ENCODE measurements around the gene ATXN7.

Gene ATXN7

DNA sequence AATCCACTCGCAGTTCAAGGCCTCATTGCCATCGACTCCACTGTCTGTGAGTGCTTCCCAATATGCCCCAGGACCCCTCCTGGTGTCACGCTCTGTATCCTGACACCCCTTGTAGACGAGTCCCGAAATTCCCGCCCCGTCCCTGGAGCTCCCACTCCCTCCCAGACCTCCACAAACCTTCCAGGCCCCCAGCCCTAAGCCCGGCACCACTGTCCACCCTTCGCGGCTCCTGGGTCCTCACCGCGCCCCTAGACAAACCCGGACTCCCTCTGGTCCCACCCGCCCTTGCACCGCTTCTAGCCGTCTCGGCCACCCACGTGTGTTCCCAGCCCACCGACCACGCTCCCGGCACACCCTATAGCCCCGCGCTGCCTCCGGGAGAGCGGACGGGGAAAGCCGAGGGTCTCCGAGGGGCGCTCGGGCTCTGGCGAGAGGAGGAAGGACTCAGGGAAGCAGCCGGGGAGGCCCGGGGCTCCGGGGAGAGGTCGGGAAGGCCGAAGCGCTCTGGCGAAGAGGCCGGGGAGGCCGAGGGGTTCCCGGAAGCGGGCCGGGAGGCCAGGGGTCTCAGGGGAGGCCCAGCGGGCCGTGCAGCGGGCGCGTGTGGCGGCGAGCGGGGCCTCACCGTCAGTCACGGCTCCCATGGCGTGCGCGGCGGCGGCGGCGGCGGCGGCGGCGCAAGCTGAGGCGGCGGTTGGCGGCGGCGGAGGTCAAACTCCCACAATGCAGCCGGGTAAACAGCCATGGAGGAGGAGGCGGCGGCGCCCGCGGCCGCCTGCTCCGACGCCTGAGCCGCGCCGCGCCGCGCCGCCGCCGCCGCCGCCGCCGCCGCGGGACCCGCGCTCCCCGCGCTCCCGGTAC, at the start of gene ATXN7, which contains the start of gene THOC7:
ATXN7 (plus strand) TSS at position 718 of the 858 bp plus-strand sequence. CDS start 48,732 bp downstream, outside the sequence.
THOC7 (minus strand) TSS at position 656 of the 858 bp plus-strand sequence; CDS start at position 641, 15 bp downstream.
- DNase-seq (ENCODE audit: low read depth): peak; percentile 35

DNA sequence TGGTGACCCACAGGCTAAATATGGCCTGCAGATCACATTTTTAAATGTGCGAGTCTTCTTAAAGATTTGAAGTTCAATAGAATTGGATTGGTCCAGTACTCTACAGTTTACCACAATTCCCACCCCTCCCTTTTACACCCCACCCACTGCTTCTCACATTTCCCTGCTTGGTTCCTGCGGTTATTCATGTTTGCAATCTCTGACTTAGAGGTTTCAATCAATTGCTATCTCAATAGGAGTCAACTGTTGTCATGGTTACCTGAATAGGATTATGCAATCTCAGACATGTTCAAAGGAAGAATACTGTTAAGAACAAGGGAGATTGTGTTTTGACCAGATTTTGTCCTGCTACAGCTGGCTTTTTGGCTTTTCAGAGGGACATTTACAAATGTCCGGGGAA, 49.4 kb upstream of the ATXN7 start:
- peak; percentile 80 for DNase-seq (ENCODE audit: low read depth)

DNA sequence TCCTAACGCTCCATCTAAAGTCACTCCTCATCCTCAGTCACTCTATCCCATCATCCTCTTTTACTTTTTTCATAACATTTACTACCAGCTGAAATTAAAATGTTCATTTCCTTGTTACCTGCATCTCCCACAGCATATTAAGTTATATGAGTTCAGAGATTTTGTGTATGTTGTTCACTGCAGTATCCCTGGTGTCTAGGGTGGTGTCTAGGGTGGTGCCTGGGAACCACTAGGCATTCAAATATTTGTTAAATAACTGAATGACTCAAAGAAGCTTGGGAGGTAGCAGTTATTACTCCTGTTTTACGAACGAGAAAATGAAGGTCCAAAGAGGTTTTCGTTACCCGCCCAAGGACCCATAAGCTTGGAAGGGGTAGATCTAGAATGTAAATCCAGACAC, 46.4 kb upstream of the ATXN7 start:
- DNase-seq (ENCODE audit: low read depth): no peak

- peak; percentile 51 for DNase-seq (ENCODE audit: low read depth)
Measured at GRCh38 chr3:63818282-63819150, 45.2 kb upstream of the ATXN7 start.

- no peak for DNase-seq (ENCODE audit: low read depth)
Measured at GRCh38 chr3:63819151-63819398, 44.6 kb upstream of the ATXN7 start, which contains the start of gene C3orf49. Gene C3orf49 (plus strand): TSS chr3:63819299. CDS start chr3:63819472, 173 bp downstream.

DNA sequence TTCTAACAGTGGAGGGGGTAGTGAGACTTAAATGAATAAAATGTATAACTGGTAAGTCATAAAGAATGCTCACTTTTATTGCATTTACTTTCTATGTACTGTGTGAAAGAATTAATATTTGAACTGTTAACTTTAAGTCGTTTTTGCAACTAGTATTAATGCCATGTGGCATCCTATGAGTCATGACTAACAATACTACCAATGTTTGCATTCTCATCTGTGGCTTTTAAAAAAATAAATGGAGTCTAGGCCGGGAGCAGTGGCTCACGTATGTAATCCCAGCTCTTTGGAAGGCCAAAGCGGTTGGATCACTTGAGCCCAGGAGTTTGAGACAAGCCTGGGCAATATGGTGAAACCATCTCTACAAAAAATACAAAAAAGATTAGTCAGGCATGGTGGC, 39.4 kb upstream of the ATXN7 start:
- peak; percentile 53 for DNase-seq (ENCODE audit: low read depth)

- DNase-seq (ENCODE audit: low read depth): no peak
Measured at GRCh38 chr3:63830526-63830925, 33.1 kb upstream of the ATXN7 start.

DNA sequence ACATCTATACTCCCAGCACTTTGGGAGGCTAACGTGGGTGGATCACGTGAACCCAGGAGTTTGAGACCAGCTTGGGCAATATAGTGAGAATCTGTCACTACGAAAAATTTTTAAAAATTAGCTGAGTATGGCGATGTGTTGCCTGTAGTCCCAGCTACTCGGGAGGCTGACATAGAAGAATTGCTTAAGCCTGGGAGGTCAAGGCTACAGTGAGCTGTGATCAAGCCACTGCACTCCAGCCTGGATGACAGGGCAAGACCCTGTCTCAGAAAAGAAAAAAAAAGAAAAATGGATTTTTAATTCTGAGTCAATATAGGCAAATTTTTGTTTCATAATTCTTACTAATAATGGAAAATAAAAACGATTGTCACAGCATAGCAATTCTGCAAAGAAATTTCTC, 31.3 kb upstream of the ATXN7 start:
- DNase-seq (ENCODE audit: low read depth): no peak

GRCh38 chr3:63841704-63842103, 22.0 kb upstream of the ATXN7 start:
- DNase-seq (ENCODE audit: low read depth): no peak

DNA sequence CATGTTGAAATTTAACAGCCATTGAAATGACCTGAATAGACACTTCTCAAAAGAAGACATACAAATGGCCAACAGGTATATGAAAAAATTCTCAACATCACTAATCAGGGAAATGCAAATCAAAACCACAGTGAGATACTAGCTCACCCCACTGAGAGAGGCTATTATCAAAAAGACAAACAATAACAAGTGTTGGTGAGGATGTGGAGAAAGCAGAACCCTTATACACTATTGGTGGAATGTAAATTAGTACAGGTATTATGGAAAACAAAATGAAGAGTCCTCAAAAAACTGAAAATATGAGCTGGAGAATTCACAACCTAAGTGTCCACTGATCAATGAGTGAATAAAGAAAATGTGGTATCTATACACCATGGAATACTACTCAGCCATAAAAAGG, 21.5 kb upstream of the ATXN7 start:
- DNase-seq (ENCODE audit: low read depth): no peak

GRCh38 chr3:63845215-63845614, 18.5 kb upstream of the ATXN7 start:
- DNase-seq (ENCODE audit: low read depth): no peak

DNA sequence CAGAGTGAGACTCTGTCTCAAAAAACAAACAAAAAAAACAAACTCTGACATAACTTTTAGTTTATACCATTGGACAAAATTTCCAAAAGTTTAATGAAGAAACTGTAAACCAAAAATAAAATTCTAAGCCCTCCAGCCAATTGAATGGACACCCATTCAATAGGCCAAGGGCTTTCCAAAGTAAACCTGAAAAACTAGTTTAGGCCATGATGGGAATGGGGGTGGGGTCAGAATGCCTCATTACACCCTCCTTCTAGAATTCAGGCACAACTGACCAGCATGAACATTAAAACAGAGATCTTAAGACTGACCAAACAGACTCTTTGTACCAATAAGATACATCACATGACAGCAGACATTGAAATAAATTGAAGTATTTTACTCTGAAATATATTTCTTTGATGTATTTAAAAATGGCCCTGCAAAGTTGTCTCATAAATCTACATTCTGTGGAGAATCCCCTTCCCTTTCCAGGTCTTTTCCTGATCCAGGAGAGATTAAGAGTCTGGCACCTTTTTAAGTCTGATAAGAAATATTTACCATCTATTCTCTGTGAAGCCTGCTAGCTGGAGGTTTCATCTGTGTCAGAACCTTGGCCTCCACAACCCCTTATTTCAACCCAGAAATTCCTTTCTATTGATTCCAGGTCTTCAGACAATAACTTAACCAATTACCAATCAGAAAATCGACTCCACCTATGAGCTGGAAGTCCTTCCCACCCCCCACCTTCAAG, 15.8 kb upstream of the ATXN7 start:
- no peak for DNase-seq (ENCODE audit: low read depth)

DNA sequence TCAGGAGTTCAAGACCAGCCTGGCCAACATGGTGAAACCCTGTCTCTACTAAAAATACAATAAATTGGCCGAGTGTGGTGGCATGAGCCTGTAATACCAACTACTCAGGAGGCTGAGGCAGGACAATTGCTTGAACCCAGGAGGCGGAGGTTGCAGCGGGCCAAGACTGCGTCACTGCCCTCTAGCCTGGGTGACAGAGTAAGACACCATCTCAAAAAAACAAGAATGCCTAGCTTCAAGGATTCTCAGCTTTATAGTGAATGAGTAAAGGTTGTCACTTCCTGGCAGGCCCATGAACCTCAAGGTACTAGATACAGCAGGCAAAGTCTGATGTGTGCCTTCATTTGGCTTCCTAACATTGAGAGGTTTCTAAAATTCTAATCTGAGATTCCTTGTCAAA, 14.5 kb upstream of the ATXN7 start:
- no peak for DNase-seq (ENCODE audit: low read depth)

- no peak for DNase-seq (ENCODE audit: low read depth)
Measured at GRCh38 chr3:63851287-63851686, 12.4 kb upstream of the ATXN7 start.

DNA sequence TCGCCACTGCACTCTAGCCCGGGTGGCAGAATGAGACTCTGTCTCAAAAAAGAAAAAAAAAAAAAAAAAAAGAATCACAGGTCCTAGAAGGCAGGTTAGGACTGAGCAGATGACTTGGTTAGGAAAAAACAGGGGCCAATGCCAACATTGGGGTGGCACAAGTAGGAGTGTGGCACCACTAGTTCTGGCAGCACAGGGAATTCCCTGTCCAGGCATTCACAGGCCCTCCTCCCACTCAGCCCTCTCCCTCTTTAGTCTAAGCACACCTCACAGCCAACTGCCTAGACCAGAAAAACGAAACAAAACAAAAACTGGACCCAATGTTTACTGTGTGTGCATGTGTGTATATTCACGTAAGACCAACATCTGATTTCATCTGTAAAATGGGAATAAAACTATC, 10.6 kb upstream of the ATXN7 start:
- no peak for DNase-seq (ENCODE audit: low read depth)

GRCh38 chr3:63855333-63855940, 8.2 kb upstream of the ATXN7 start:
- no peak for DNase-seq (ENCODE audit: low read depth)

GRCh38 chr3:63857311-63857710, 6.4 kb upstream of the ATXN7 start:
- peak; percentile 57 for DNase-seq (ENCODE audit: low read depth)

DNA sequence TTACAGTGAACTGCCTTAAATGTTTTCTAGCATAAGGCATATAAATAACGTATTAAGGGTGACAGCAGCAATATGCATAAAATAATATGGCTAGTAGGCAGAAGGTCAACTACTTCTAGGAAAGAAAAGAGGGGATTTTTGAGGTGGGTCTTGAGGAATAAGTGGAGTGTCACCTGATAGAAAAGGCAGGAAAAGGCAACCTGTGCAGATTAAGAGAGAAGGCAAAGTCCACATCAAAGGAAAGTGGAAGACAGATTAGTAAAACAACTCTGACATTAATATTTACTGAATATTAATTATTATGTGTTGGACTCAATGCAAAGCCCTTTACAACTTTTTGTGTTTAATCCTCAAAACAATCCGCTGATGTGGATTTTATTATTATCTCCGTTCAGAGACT, 2.9 kb upstream of the ATXN7 start:
- DNase-seq (ENCODE audit: low read depth): no peak

DNA sequence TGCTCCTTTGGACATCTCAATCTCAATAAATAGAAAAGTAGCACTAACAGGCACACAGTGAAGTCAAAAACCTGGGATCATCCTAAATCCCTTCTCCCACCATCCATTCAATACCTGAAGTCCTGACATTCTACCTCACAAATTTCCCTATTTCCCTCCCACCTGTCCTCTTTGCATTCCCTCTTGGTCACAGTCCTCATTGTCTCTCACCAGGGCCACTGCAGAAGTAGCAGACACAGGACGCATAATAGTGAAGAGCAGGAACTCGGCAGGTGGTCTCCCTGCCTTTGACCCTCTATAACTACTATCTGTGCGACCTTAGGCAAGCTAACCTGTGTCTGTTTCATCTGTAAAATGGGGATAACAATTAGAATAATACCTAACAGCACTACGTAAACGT, 2.4 kb upstream of the ATXN7 start:
- DNase-seq (ENCODE audit: low read depth): no peak

DNA sequence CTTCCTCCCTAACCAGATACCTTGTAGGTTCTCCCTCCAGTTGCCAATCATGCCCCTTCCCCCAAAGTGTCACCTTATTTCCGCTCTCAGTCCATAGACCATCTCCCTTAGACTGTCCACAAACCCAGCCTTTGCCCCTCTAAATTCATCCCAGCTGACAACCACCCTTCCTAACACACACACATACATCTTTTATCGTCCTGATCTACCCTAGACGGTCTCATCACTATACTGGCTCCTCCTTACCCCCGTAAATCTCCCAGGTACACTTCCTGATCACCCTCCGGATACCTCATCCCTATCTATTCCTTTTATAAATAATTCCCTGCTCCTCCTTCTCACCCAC, 890 bp upstream of the ATXN7 start:
- DNase-seq (ENCODE audit: low read depth): no peak

GRCh38 chr3:63864008-63864964, 619 bp downstream of the ATXN7 start:
- DNase-seq (ENCODE audit: low read depth): no peak

All from amniotic epithelial cell (primary cell).